ENCODE data around the gene PHACTR1. TPM values are rescaled to one million over a fixed set of nuclear protein-coding genes. Genes with fewer than 3 reads are reported as not detected.

Gene PHACTR1
- total RNA-seq, 1 donor from 2014 or later, result 8.5 TPM

GRCh38 chr6:13175087-13175486 lies 458.5 kb downstream of the PHACTR1 start:
- TF ChIP-seq EZH2 (IDR thresholded peaks at IDR 0.05; ENCODE audit: insufficient read depth, low read length), result no peak
- TF ChIP-seq, protein P1, sequence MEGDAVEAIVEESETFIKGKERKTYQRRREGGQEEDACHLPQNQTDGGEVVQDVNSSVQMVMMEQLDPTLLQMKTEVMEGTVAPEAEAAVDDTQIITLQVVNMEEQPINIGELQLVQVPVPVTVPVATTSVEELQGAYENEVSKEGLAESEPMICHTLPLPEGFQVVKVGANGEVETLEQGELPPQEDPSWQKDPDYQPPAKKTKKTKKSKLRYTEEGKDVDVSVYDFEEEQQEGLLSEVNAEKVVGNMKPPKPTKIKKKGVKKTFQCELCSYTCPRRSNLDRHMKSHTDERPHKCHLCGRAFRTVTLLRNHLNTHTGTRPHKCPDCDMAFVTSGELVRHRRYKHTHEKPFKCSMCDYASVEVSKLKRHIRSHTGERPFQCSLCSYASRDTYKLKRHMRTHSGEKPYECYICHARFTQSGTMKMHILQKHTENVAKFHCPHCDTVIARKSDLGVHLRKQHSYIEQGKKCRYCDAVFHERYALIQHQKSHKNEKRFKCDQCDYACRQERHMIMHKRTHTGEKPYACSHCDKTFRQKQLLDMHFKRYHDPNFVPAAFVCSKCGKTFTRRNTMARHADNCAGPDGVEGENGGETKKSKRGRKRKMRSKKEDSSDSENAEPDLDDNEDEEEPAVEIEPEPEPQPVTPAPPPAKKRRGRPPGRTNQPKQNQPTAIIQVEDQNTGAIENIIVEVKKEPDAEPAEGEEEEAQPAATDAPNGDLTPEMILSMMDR (IDR thresholded peaks at IDR 0.05; ENCODE audit: insufficient read depth, low read depth, low read length), result no peak
- Histone ChIP-seq H3K36me3 (ENCODE audit: insufficient read depth, low read length) (no peaks in the 10 kb centered on the region), H3K9ac (ENCODE audit: low read length) (no peak overlapping the region), H3K9me3 (ENCODE audit: insufficient read depth, low read depth, low read length) (no peaks in the 10 kb centered on the region), H3K4me2 (ENCODE audit: low read length) (no peak overlapping the region), H2AFZ (ENCODE audit: low read depth, low read length) (no peak overlapping the region), H3K4me3 (ENCODE audit: insufficient read depth, low read depth, low read length) (no peak overlapping the region), H3K27me3 (ENCODE audit: insufficient read depth, low read length) (no peaks in the 10 kb centered on the region), H3K4me1 (ENCODE audit: insufficient read depth, low read length) (no peaks in the 10 kb centered on the region), H3K27ac (ENCODE audit: low read depth, low read length) (no peak overlapping the region), H4K20me1 (ENCODE audit: insufficient read depth, low read length) (no peaks in the 10 kb centered on the region), H3K79me2 (ENCODE audit: insufficient read depth, low read length) (no peaks in the 10 kb centered on the region)
- no peaks in the 10 kb centered on the region for H3K36me3 Mint-ChIP-seq (ENCODE audit: low read depth, unreplicated experiment)
- FAIRE-seq (no peak), DNase-seq (ENCODE audit: low read depth) (no peak)
- H3K27ac Mint-ChIP-seq (ENCODE audit: unreplicated experiment), result no peak overlapping the region
- H3K4me1 Mint-ChIP-seq (ENCODE audit: low read depth, unreplicated experiment), result peaks cover 3% of the 10 kb centered on the region
- H3K27me3 Mint-ChIP-seq (ENCODE audit: low read depth, unreplicated experiment), result no peaks in the 10 kb centered on the region
- no peaks in the 10 kb centered on the region for H3K9me3 Mint-ChIP-seq (ENCODE audit: unreplicated experiment)
- H3K4me3 Mint-ChIP-seq (ENCODE audit: unreplicated experiment), result no peak overlapping the region

- no peak for DNase-seq (ENCODE audit: low read depth)
These were observed 459.2 kb downstream of the PHACTR1 start for GRCh38 chr6:13175759-13176158.

GRCh38 chr6:13177664-13178063 lies 461.1 kb downstream of the PHACTR1 start:
- no peak overlapping the region for H3K4me3 Mint-ChIP-seq (ENCODE audit: unreplicated experiment)
- Histone ChIP-seq H3K36me3 (ENCODE audit: insufficient read depth, low read length) (no peaks in the 10 kb centered on the region), H2AFZ (ENCODE audit: low read depth, low read length) (no peak overlapping the region), H4K20me1 (ENCODE audit: insufficient read depth, low read length) (no peaks in the 10 kb centered on the region), H3K4me3 (ENCODE audit: insufficient read depth, low read depth, low read length) (no peak overlapping the region), H3K9ac (ENCODE audit: low read length) (no peak overlapping the region), H3K4me2 (ENCODE audit: low read length) (no peak overlapping the region), H3K27me3 (ENCODE audit: insufficient read depth, low read length) (no peaks in the 10 kb centered on the region), H3K79me2 (ENCODE audit: insufficient read depth, low read length) (no peaks in the 10 kb centered on the region), H3K9me3 (ENCODE audit: insufficient read depth, low read depth, low read length) (no peaks in the 10 kb centered on the region), H3K27ac (ENCODE audit: low read depth, low read length) (no peak overlapping the region), H3K4me1 (ENCODE audit: insufficient read depth, low read length) (no peaks in the 10 kb centered on the region)
- H3K4me1 Mint-ChIP-seq (ENCODE audit: low read depth, unreplicated experiment), result peaks cover 3% of the 10 kb centered on the region
- no peaks in the 10 kb centered on the region for H3K36me3 Mint-ChIP-seq (ENCODE audit: low read depth, unreplicated experiment)
- no peaks in the 10 kb centered on the region for H3K9me3 Mint-ChIP-seq (ENCODE audit: unreplicated experiment)
- DNase-seq (ENCODE audit: low read depth), result no peak
- TF ChIP-seq EZH2 (IDR thresholded peaks at IDR 0.05; ENCODE audit: insufficient read depth, low read length), result no peak
- TF ChIP-seq, protein P1 (IDR thresholded peaks at IDR 0.05; ENCODE audit: insufficient read depth, low read depth, low read length), result no peak
- no peak overlapping the region for H3K27ac Mint-ChIP-seq (ENCODE audit: unreplicated experiment)
- FAIRE-seq, result no peak
- no peaks in the 10 kb centered on the region for H3K27me3 Mint-ChIP-seq (ENCODE audit: low read depth, unreplicated experiment)

More at GRCh38 chr6:13175759-13176158, 459.2 kb downstream of the PHACTR1 start:
- no peaks in the 10 kb centered on the region for H3K9me3 ChIP-seq (ENCODE audit: insufficient read depth, low read depth, low read length)
- no peak overlapping the region for H3K27ac Mint-ChIP-seq (ENCODE audit: unreplicated experiment)
- no peak overlapping the region for H3K4me3 Mint-ChIP-seq (ENCODE audit: unreplicated experiment)
- no peak overlapping the region for H3K9ac ChIP-seq (ENCODE audit: low read length)
- H3K36me3 Mint-ChIP-seq (ENCODE audit: low read depth, unreplicated experiment), result no peaks in the 10 kb centered on the region
- H3K9me3 Mint-ChIP-seq (ENCODE audit: unreplicated experiment), result no peaks in the 10 kb centered on the region
- no peaks in the 10 kb centered on the region for H3K79me2 ChIP-seq (ENCODE audit: insufficient read depth, low read length)
- H3K27ac ChIP-seq (ENCODE audit: low read depth, low read length), result no peak overlapping the region
- H3K27me3 ChIP-seq (ENCODE audit: insufficient read depth, low read length), result no peaks in the 10 kb centered on the region
- no peaks in the 10 kb centered on the region for H3K36me3 ChIP-seq (ENCODE audit: insufficient read depth, low read length)
- TF ChIP-seq EZH2 (IDR thresholded peaks at IDR 0.05; ENCODE audit: insufficient read depth, low read length), result no peak
- TF ChIP-seq, protein P1 (IDR thresholded peaks at IDR 0.05; ENCODE audit: insufficient read depth, low read depth, low read length), result no peak
- H3K27me3 Mint-ChIP-seq (ENCODE audit: low read depth, unreplicated experiment), result no peaks in the 10 kb centered on the region
- H3K4me2 ChIP-seq (ENCODE audit: low read length), result no peak overlapping the region
- H3K4me1 Mint-ChIP-seq (ENCODE audit: low read depth, unreplicated experiment), result peaks cover 3% of the 10 kb centered on the region
- no peaks in the 10 kb centered on the region for H4K20me1 ChIP-seq (ENCODE audit: insufficient read depth, low read length)
- no peak overlapping the region for H3K4me3 ChIP-seq (ENCODE audit: insufficient read depth, low read depth, low read length)
- FAIRE-seq, result no peak
- H2AFZ ChIP-seq (ENCODE audit: low read depth, low read length), result no peak overlapping the region
- H3K4me1 ChIP-seq (ENCODE audit: insufficient read depth, low read length), result no peaks in the 10 kb centered on the region

All from astrocyte (in vitro differentiated cells and primary cell).